Activated CD4-positive, alpha-beta T cell treated with anti-CD3 and anti-CD28 coated beads for 36 hours (primary cell): Measurements from ENCODE around the gene PUSL1. TPM values are rescaled to one million over a fixed set of nuclear protein-coding genes. Genes with fewer than 3 reads are reported as not detected.

Experiments used
- ATAC-seq: fragments of 200-7000 bp; cut with Tn5 transposase; one replicate; pipeline ENCODE4 v1.10.0; 2021; ENCODE audit warnings: mild to moderate bottlenecking, moderate library complexity
- CTCF ChIA-PET: fragments of 350-600 bp; sonication (Branson Sonifier 250); formaldehyde crosslinking; loops from one replicate; lab custom pipeline; 2021; ENCODE audit warnings: antibody characterized with exemption; lab: Charles Lee
- POLR2A ChIA-PET: fragments of 350-600 bp; sonication (Branson Sonifier 250); formaldehyde crosslinking; loops from one replicate; lab custom pipeline; 2021; ENCODE audit warnings: antibody characterized with exemption, inconsistent platforms; lab: Charles Lee
- DNase-seq: peaks from one replicate; pipeline ENCODE4 v3.0.0-alpha.2; 2020
- H3K27ac Mint-ChIP-seq: one replicate; pipeline ENCODE4 v1.8.0; 2021; ENCODE audit warnings: mixed read lengths
- H3K27me3 Mint-ChIP-seq: one replicate; pipeline ENCODE4 v1.8.0; 2021; ENCODE audit warnings: mixed read lengths
- H3K36me3 Mint-ChIP-seq: one replicate; pipeline ENCODE4 v1.8.0; 2021; ENCODE audit warnings: low read depth, mixed read lengths
- H3K4me1 Mint-ChIP-seq: one replicate; pipeline ENCODE4 v1.8.0; 2021; ENCODE audit warnings: mixed read lengths
- H3K4me3 Mint-ChIP-seq: one replicate; pipeline ENCODE4 v1.8.0; 2021; ENCODE audit warnings: mild to moderate bottlenecking, moderate library complexity, mixed read lengths
- H3K9me3 Mint-ChIP-seq: one replicate; pipeline ENCODE4 v1.8.0; 2021; ENCODE audit warnings: low read depth, mixed read lengths
- intact Hi-C, 2 experiments: fragments of 100-400 bp; cut with DNase I in 1 of 2; cut with micrococcal nuclease in 1 of 2; formaldehyde crosslinking; loops; one replicate each; pipeline versions ENCODE4 v1.14.2 to v1.15.1; 2022 to 2024; cut with DNase I, micrococcal nuclease
- total RNA-seq, 2 experiments: library from RNA; stranded (reverse); gene quantifications; one replicate each; pipeline ENCODE4 v1.2.3, GENCODE V29; 2021

The PUSL1 gene
- total RNA-seq, 2 experiments from 2014 or later: 13.7 to 18.0 TPM

GRCh38 chr1:1322418-1322817, 14.0 kb downstream of the PUSL1 start:
- H3K27ac Mint-ChIP-seq: peak overlapping the region; percentile 68
- H3K36me3 Mint-ChIP-seq: peaks cover 18% of the 10 kb centered on the region
- POLR2A ChIA-PET: no interaction called here

DNA sequence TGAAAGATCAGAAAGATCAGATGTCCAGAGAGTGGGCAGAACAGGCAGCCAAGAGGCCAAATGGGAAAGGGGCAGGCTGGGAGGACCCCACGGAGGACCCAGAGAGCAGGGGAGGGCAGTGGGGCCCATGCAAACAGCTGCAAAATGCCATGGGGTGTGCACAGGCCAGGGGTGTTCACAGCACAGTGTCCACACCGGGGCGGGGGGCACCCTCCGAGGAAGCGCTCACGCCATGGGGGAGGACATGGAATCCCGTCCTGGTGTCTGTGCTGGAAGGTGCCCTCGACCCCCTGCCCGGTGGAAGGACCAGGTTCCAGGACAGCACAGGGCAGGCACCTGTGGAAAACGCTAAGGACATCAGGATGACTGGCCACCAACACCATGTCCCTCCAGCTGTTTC, 14.6 kb downstream of the PUSL1 start:
- intact Hi-C loops: no loop called here
- H3K4me3 Mint-ChIP-seq: peak overlapping the region; percentile 79
- DNase-seq (no peak), ATAC-seq (no peak)
- no peaks in the 10 kb centered on the region for H3K27me3 Mint-ChIP-seq
- peaks cover 31% of the 10 kb centered on the region for H3K4me1 Mint-ChIP-seq
- H3K9me3 Mint-ChIP-seq: no peaks in the 10 kb centered on the region
- POLR2A ChIA-PET: interaction anchor here (0.6 kb wide), 2 partner anchors 53 to 292 kb away, joined by 3 to 4 read pairs; partner anchors contain the start of gene MIB2
- H3K36me3 Mint-ChIP-seq: peaks cover 15% of the 10 kb centered on the region
- CTCF ChIA-PET: no interaction called here
- H3K27ac Mint-ChIP-seq: peak overlapping the region; percentile 78

More at GRCh38 chr1:1322418-1322817, 14.0 kb downstream of the PUSL1 start:
- DNase-seq (no peak), ATAC-seq (no peak)
- Mint-ChIP-seq H3K27me3 (no peaks in the 10 kb centered on the region), H3K9me3 (no peaks in the 10 kb centered on the region), H3K4me3 (peak overlapping the region; percentile 79), H3K4me1 (peaks cover 31% of the 10 kb centered on the region)
- intact Hi-C loops: no loop called here
- CTCF ChIA-PET: no interaction called here

GRCh38 chr1:1324084-1324523, 15.7 kb downstream of the PUSL1 start:
- H3K27ac Mint-ChIP-seq: no peak overlapping the region
- H3K4me1 Mint-ChIP-seq: peaks cover 31% of the 10 kb centered on the region

GRCh38 chr1:1324524-1325287, 16.3 kb downstream of the PUSL1 start, which contains the start of the genes CPTP and INTS11:
Gene CPTP, plus strand, starts transcription at chr1:1324802. Its CDS starts 2,109 bp downstream, at chr1:1326911.
Gene INTS11, minus strand, starts transcription at chr1:1324660. Its CDS starts 52 bp downstream, at chr1:1324608.
- Mint-ChIP-seq H3K36me3 (peaks cover 5% of the 10 kb centered on the region), H3K4me1 (peaks cover 31% of the 10 kb centered on the region), H3K27ac (peak within 1 kb of the TSS; percentile 83), H3K4me3 (peak within 1 kb of the TSS; percentile 80), H3K9me3 (no peaks in the 10 kb centered on the region), H3K27me3 (no peaks in the 10 kb centered on the region)
- ATAC-seq: peak; percentile 90
- DNase-seq: peak; percentile 98
- ChIA-PET POLR2A (interaction anchor here (0.7 kb wide), 1 partner anchor 50 kb away, joined by 3 read pairs; the partner anchor contains the start of gene AURKAIP1), CTCF (interaction anchor here (0.6 to 1.2 kb wide), 2 partner anchors 15 to 181 kb away, joined by 3 to 4 read pairs; no protein-coding TSS in a partner anchor)
- intact Hi-C loops: loop anchor here (1.0 to 2.0 kb wide), 14 partner anchors 13 to 809 kb away; partner anchors contain the start of genes AURKAIP1 (in 2 of the 2), ATAD3B (in 1 of the 2), B3GALT6 (in 1 of the 2) and C1orf159 (in 1 of the 2)

More at GRCh38 chr1:1324084-1324523, 15.7 kb downstream of the PUSL1 start:
- POLR2A ChIA-PET: interaction anchor here (0.7 kb wide), 1 partner anchor 15 kb away, joined by 3 read pairs; no protein-coding TSS in a partner anchor
- intact Hi-C loops: loop anchor here (1.0 to 2.0 kb wide), 14 partner anchors 13 to 809 kb away; partner anchors contain the start of genes AURKAIP1 (in 2 of the 2), ATAD3B (in 1 of the 2), B3GALT6 (in 1 of the 2) and C1orf159 (in 1 of the 2)
- CTCF ChIA-PET: no interaction called here
- DNase-seq (no peak), ATAC-seq (peak; percentile 37)
- H3K27me3 Mint-ChIP-seq: no peaks in the 10 kb centered on the region
- peaks cover 10% of the 10 kb centered on the region for H3K36me3 Mint-ChIP-seq
- peak overlapping the region; percentile 80 for H3K4me3 Mint-ChIP-seq
- no peaks in the 10 kb centered on the region for H3K9me3 Mint-ChIP-seq

DNA sequence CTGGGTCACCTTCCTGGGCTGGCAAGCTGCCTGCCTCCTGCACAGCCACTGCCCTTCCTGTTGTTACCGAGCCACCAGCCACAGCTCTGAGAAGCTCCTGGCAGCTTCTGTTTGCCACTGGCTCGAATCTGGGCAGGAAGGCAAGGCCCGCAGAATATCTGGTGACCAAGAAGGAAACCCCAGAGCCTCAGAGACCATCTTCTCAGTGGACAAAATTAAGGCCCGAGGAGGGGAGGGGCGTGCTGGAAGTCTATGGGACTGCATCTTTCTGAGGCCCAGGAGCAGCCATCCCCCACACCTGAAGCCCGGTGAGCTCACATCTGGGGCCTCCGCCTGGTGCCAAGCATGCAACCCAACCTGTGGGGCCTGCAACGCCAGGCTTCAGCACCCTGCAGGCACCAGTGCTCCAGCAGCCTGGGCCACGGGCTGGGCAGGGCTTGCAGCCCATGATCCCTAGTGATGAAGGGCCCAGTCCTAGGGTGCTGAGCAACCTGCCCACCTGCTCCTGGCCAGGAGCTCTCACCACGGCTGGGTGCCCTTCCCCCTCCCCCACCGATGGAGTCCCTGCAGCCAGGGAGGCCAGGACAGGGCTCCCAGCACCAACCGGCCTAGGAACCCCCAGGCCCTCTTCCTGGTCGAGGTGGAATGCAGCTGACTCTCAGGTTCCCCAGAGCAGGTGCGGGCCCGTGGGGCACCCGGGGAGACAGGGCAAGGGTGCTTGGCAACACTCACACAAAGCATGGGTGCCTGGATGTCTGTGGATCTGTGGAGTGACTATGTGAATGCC, 17.1 kb downstream of the PUSL1 start:
- intact Hi-C loops: loop anchor here in 1 of 2 experiments (2.0 kb wide), 1 partner anchor 49 kb away; the partner anchor contains the start of gene AURKAIP1
- H3K27me3 Mint-ChIP-seq: no peaks in the 10 kb centered on the region
- H3K9me3 Mint-ChIP-seq: no peaks in the 10 kb centered on the region
- peaks cover 5% of the 10 kb centered on the region for H3K36me3 Mint-ChIP-seq
- ATAC-seq (peak; percentile 2), DNase-seq (no peak)
- POLR2A ChIA-PET: interaction anchor here (0.7 kb wide), 1 partner anchor 50 kb away, joined by 3 read pairs; the partner anchor contains the start of gene AURKAIP1
- CTCF ChIA-PET: interaction anchor here (0.6 to 1.2 kb wide), 2 partner anchors 16 to 181 kb away, joined by 3 to 4 read pairs; no protein-coding TSS in a partner anchor
- H3K4me3 Mint-ChIP-seq: peak overlapping the region; percentile 68
- H3K4me1 Mint-ChIP-seq: peaks cover 31% of the 10 kb centered on the region
- peak overlapping the region; percentile 78 for H3K27ac Mint-ChIP-seq

DNA sequence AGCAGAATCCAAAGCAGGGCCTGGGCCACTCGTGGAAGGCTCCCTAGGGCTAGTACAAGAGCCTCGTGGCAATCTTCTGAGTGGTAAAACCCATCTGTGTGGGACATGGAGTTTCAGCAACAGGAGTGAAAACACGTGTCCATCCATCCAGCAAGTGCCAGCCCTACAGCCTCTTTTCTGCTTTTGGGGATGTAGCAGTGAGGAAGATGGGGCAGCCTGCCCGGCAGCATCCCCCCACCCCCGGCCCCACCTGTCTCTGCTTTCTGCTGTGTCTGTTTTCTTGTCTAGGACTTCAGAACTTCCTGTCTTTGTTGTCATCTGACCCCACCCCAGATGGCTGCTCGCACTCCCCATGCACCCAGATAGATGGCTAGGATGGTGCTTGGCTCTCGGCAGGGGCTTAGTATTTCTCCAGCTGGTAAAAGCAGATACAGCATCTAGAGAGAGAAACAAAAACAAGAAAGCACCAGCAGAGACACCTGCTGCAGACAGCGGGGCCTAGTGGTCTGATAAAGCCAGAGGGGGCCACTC, 17.7 kb downstream of the PUSL1 start:
- H3K27me3 Mint-ChIP-seq: no peaks in the 10 kb centered on the region
- DNase-seq (no peak), ATAC-seq (no peak)
- intact Hi-C loops: no loop called here
- peaks cover 5% of the 10 kb centered on the region for H3K36me3 Mint-ChIP-seq
- H3K4me1 Mint-ChIP-seq: peaks cover 31% of the 10 kb centered on the region
- CTCF ChIA-PET: interaction anchor here (0.8 to 1.2 kb wide), 2 partner anchors 17 to 77 kb away, joined by 3 to 4 read pairs; no protein-coding TSS in a partner anchor
- peak overlapping the region; percentile 68 for H3K4me3 Mint-ChIP-seq
- no peaks in the 10 kb centered on the region for H3K9me3 Mint-ChIP-seq
- H3K27ac Mint-ChIP-seq: no peak overlapping the region
- POLR2A ChIA-PET: no interaction called here

GRCh38 chr1:1327291-1327690, 18.9 kb downstream of the PUSL1 start:
- ChIA-PET CTCF (no interaction called here), POLR2A (no interaction called here)
- H3K4me1 Mint-ChIP-seq: peaks cover 22% of the 10 kb centered on the region
- no peak overlapping the region for H3K4me3 Mint-ChIP-seq
- ATAC-seq (no peak), DNase-seq (no peak)
- H3K36me3 Mint-ChIP-seq: peaks cover 3% of the 10 kb centered on the region
- no peaks in the 10 kb centered on the region for H3K27me3 Mint-ChIP-seq
- intact Hi-C loops: no loop called here
- H3K27ac Mint-ChIP-seq: no peak overlapping the region
- H3K9me3 Mint-ChIP-seq: no peaks in the 10 kb centered on the region

DNA sequence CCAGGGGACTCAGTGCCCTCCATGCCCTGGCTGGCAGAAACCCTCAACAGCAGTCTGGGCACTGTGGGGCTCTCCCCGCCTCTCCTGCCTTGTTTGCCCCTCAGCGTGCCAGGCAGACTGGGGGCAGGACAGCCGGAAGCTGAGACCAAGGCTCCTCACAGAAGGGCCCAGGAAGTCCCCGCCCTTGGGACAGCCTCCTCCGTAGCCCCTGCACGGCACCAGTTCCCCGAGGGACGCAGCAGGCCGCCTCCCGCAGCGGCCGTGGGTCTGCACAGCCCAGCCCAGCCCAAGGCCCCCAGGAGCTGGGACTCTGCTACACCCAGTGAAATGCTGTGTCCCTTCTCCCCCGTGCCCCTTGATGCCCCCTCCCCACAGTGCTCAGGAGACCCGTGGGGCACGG, 19.9 kb downstream of the PUSL1 start:
- ChIA-PET POLR2A (no interaction called here), CTCF (no interaction called here)
- H3K9me3 Mint-ChIP-seq: no peaks in the 10 kb centered on the region
- H3K36me3 Mint-ChIP-seq: no peaks in the 10 kb centered on the region
- H3K27ac Mint-ChIP-seq: no peak overlapping the region
- no peak for DNase-seq
- H3K4me1 Mint-ChIP-seq: peaks cover 16% of the 10 kb centered on the region
- no peaks in the 10 kb centered on the region for H3K27me3 Mint-ChIP-seq
- no peak for ATAC-seq
- intact Hi-C loops: no loop called here
- no peak overlapping the region for H3K4me3 Mint-ChIP-seq

- Mint-ChIP-seq H3K4me3 (no peak overlapping the region), H3K36me3 (no peaks in the 10 kb centered on the region), H3K27ac (no peak overlapping the region), H3K27me3 (no peaks in the 10 kb centered on the region), H3K4me1 (peaks cover 10% of the 10 kb centered on the region), H3K9me3 (no peaks in the 10 kb centered on the region)
- intact Hi-C loops: no loop called here
- ChIA-PET POLR2A (no interaction called here), CTCF (no interaction called here)
- DNase-seq (no peak), ATAC-seq (no peak)
Observed at GRCh38 chr1:1329304-1330210, 21.2 kb downstream of the PUSL1 start.
